Left lobe of liver (tissue), 2 donors: ENCODE measurements around the gene CD276. TPM values are rescaled to one million over a fixed set of nuclear protein-coding genes. Genes with fewer than 3 reads are reported as not detected.

ENCODE experiments used
- ATAC-seq: fragments of 200-7000 bp; cut with Tn5 transposase; one replicate; pipeline ENCODE4 v1.9.1; 2020; ENCODE audit warnings: mild to moderate bottlenecking, moderate library complexity
- DNase-seq: peaks from one replicate; pipeline ENCODE4 v3.0.0-alpha.2; 2020; ENCODE audit warnings: low spot score
- total RNA-seq: library from RNA; stranded (reverse); gene quantifications from one replicate; pipeline ENCODE4 v1.2.1, GENCODE V29; 2021
- donor health status: DM: no; HTN: no; CAD: no; lungs with moderate emphysema.
- donor health status: DM: no; HTN: yes; CAD: no.

Gene CD276
- total RNA-seq, 1 donor from 2014 or later: 20.5 TPM

DNA sequence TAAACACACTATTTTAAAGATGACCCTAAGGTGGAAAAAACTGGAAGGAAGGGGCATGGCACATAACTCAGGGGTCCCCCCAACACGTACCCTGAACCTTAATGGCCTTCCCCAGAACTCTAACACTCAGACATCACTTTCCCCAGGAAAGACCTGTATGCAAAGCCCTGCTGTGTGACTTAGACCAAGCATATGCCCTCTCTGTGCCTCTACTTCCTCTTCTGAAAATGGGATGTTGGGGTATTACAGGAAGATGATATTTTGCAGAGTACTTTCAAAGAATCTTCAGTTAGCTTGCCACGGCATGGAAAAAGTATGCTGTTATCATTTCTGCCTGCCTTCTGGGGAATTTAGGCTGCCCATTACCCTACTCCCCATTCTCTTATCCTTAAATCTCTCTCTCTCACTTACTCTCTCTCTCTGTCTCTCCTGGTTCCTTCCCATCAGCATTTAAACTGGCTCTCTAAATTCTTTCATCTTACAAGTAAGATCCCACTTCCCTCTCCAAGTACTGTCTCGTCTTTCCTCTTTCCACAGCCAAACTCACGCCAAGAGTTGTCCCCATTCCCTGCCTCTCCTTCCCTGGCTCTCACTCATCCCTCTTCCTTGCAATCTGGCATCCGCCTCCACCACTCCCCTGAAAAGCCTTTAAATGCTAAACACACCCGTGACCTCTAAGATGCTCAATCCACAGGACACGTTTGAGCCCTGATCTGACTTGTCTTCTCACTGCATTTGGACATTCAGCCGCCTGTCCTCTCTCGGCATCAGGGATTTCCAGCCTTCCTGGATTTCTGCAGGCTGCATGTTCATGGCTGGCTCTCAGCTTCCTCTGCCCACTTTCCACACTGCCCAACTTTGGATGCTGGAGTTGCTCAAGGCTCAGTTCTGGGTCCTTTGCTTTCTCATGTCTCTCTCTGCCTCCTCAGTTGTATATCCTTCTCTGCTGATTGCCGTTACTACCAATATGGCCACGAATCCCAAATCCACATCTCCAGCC, 76.4 kb downstream of the CD276 start:
- no peak for DNase-seq
- no peak for ATAC-seq

DNA sequence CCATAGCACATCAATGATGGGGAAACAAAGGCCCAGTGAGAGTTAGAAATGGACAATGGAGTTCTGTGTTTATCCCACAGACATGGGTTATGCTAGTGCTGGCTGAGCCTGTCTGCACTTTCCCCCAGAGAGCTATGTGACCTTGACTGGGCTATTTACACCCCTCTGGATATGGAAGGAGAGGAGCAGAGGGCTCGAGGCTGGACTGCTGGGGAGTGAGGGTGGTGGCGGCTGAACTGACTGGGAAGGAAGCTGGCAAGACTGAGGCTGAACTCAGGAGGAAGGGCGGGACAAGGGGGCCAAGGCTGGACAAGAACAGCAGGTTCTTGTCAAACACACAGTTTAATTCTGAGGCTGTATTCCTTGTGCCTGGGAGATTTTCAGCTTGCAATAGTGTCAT, 79.7 kb downstream of the CD276 start:
- ATAC-seq: no peak
- no peak for DNase-seq

Other genes with a start within 250 kb of the CD276 start
- gene REC114, start 241.2 kb upstream of the CD276 start, total RNA-seq: not detected
- 24.2 TPM for gene NPTN, start 51.0 kb upstream of the CD276 start, total RNA-seq
- gene INSYN1, start 69.0 kb downstream of the CD276 start, total RNA-seq: 1.4 TPM
- gene TBC1D21, start 189.2 kb downstream of the CD276 start, total RNA-seq: not detected
- gene LOXL1, start 242.1 kb downstream of the CD276 start, total RNA-seq: 0.75 TPM